HL-60 (cell line): ENCODE measurements around the gene NETO2.

ENCODE experiments used
- CTCF ChIP-seq: IDR thresholded peaks from one replicate; pipeline ENCODE4 v1.5.1; 2011; ENCODE audit warnings: low read length, control low read depth, inconsistent platforms; ENCODE audit not compliant: insufficient read depth
- GABPA ChIP-seq: IDR thresholded peaks from 2 replicates; pipeline ENCODE4 v1.6.1; 2012; ENCODE audit warnings: low read depth
- REST ChIP-seq: IDR thresholded peaks from 2 replicates; pipeline ENCODE4 v1.6.1; 2012; ENCODE audit warnings: low read depth; ENCODE audit not compliant: insufficient replicate concordance

- TF ChIP-seq GABPA = no peak
- no peak for TF ChIP-seq CTCF
- no peak for TF ChIP-seq REST
Measured at GRCh38 chr16:47058295-47059086, 85.3 kb downstream of the NETO2 start.
